CD4-positive, CD25-positive, alpha-beta regulatory T cell (primary cell): ENCODE measurements around the gene GTPBP2. TPM values are rescaled to one million over a fixed set of nuclear protein-coding genes. Genes with fewer than 3 reads are reported as not detected.
"Not testable (repeated sequence)": the region's sequence is repeated elsewhere in the genome, so short reads cannot be mapped to it uniquely, and the experiment has no call there.

Source experiments
- ATAC-seq, 2 donors: fragments of 150-1000 bp; cut with Tn5 transposase; one replicate each; pipeline ENCODE4 v1.10.0; 2021; ENCODE audit warnings: low read depth in 2 of 2, moderate number of reproducible peaks in 2 of 2, moderate library complexity in 1 of 2
- DNase-seq, 3 donors: peaks; one replicate each; pipeline versions ENCODE4 v3.0.0 to v3.0.0-alpha.2; 2012 to 2022; ENCODE audit warnings: mixed read lengths in 1 of 3
- H3K27ac ChIP-seq: one replicate; pipeline ENCODE4 v1.7.0; 2013; ENCODE audit warnings: mild to moderate bottlenecking, low read length; ENCODE audit not compliant: insufficient read depth, poor library complexity, severe bottlenecking
- H3K27me3 ChIP-seq: one replicate; pipeline ENCODE4 v1.7.0; 2013; ENCODE audit warnings: low read length; ENCODE audit not compliant: control insufficient read depth, insufficient read depth
- H3K36me3 ChIP-seq: one replicate; pipeline ENCODE4 v1.7.0; 2013; ENCODE audit warnings: mild to moderate bottlenecking, low read length, moderate library complexity; ENCODE audit not compliant: control insufficient read depth, insufficient read depth
- H3K4me1 ChIP-seq: 2 replicates; pipeline ENCODE4 v1.7.0; 2013; ENCODE audit warnings: mild to moderate bottlenecking, low read length; ENCODE audit not compliant: insufficient read depth, control insufficient read depth, poor library complexity, severe bottlenecking
- H3K4me3 ChIP-seq: one replicate; pipeline ENCODE4 v1.7.0; 2013; ENCODE audit warnings: low read depth, mild to moderate bottlenecking, low read length, moderate library complexity
- H3K9me3 ChIP-seq, 2 experiments: 1 replicate in 1 of 2; 2 replicates in 1 of 2; pipeline ENCODE4 v1.7.0; 2013; ENCODE audit warnings: low read length in 2 of 2, mild to moderate bottlenecking in 1 of 2, moderate library complexity in 1 of 2; ENCODE audit not compliant: control insufficient read depth in 2 of 2
- H3K27ac Mint-ChIP-seq, 3 donors: one replicate each; pipeline ENCODE4 v1.8.0; 2020 to 2022; ENCODE audit warnings: mild to moderate bottlenecking in 3 of 3, mixed read lengths in 3 of 3, moderate library complexity in 2 of 3
- H3K27me3 Mint-ChIP-seq: one replicate; pipeline ENCODE4 v1.8.0; 2022; ENCODE audit warnings: mild to moderate bottlenecking, mixed read lengths
- H3K36me3 Mint-ChIP-seq: one replicate; pipeline ENCODE4 v1.8.0; 2020; ENCODE audit warnings: mixed read lengths
- H3K4me1 Mint-ChIP-seq, 4 donors: one replicate each; pipeline ENCODE4 v1.8.0; 2020 to 2022; ENCODE audit warnings: mixed read lengths in 4 of 4, mild to moderate bottlenecking in 1 of 4
- H3K4me3 Mint-ChIP-seq, 4 donors: one replicate each; pipeline ENCODE4 v1.8.0; 2020 to 2022; ENCODE audit warnings: mild to moderate bottlenecking in 4 of 4, mixed read lengths in 4 of 4, moderate library complexity in 3 of 4
- H3K9me3 Mint-ChIP-seq, 7 donors: one replicate each; pipeline ENCODE4 v1.8.0; 2020 to 2022; ENCODE audit warnings: mixed read lengths in 7 of 7, mild to moderate bottlenecking in 3 of 7, moderate library complexity in 2 of 7
- polyA plus RNA-seq, 4 donors: library from polyadenylated mRNA; unstranded; fragments of 300-500 nt; fragmentation: Illumina TruSeq; gene quantifications; one replicate each; pipeline ENCODE4 v1.2.3, GENCODE V29; 2021
- total RNA-seq: library from RNA; stranded (reverse); gene quantifications from one replicate; pipeline ENCODE4 v1.2.3, GENCODE V29; 2022

The GTPBP2 gene
- total and polyA plus RNA-seq, 5 donors from 2014 or later: 1.5 to 49.9 (median 3.1) TPM

GRCh38 chr6:43600595-43600994 lies 28.5 kb downstream of the GTPBP2 start:
- DNase-seq (no peak), ATAC-seq (no peak)
- Histone ChIP-seq H3K4me1 (no peaks in the 10 kb centered on the region), H3K4me3 (no peak overlapping the region), H3K36me3 (peaks cover 67% of the 10 kb centered on the region), H3K27ac (no peak overlapping the region), H3K27me3 (no peaks in the 10 kb centered on the region), H3K9me3 (no peaks in the 10 kb centered on the region)
- no peaks in the 10 kb centered on the region for H3K27me3 Mint-ChIP-seq
- H3K27ac Mint-ChIP-seq: peak overlapping the region in 1 of 3 donors; percentile 20
- H3K4me1 Mint-ChIP-seq: peaks cover 0 to 9% (median 4%) of the 10 kb centered on the region in 4 donors
- H3K36me3 Mint-ChIP-seq: peaks cover 39% of the 10 kb centered on the region
- H3K4me3 Mint-ChIP-seq: no peak overlapping the region
- peaks cover 0 to 2% (median 0%) of the 10 kb centered on the region in 7 donors for H3K9me3 Mint-ChIP-seq

GRCh38 chr6:43593938-43594337 lies 35.1 kb downstream of the GTPBP2 start:
- Histone ChIP-seq H3K9me3 (no peaks in the 10 kb centered on the region), H3K4me1 (no peaks in the 10 kb centered on the region), H3K36me3 (peaks cover 30% of the 10 kb centered on the region), H3K4me3 (no peak overlapping the region), H3K27me3 (no peaks in the 10 kb centered on the region), H3K27ac (no peak overlapping the region)
- H3K27me3 Mint-ChIP-seq: no peaks in the 10 kb centered on the region
- DNase-seq: no peak
- H3K4me3 Mint-ChIP-seq: no peak overlapping the region
- ATAC-seq: no peak
- H3K36me3 Mint-ChIP-seq: peaks cover 25% of the 10 kb centered on the region
- H3K9me3 Mint-ChIP-seq: no peaks in the 10 kb centered on the region
- peaks cover 0 to 15% (median 7%) of the 10 kb centered on the region in 4 donors for H3K4me1 Mint-ChIP-seq
- H3K27ac Mint-ChIP-seq: no peak overlapping the region

GRCh38 chr6:43589564-43589963 lies 39.5 kb downstream of the GTPBP2 start:
- peaks cover 12 to 30% (median 14%) of the 10 kb centered on the region in 4 donors for H3K4me1 Mint-ChIP-seq
- H3K9me3 Mint-ChIP-seq, H3K4me3 Mint-ChIP-seq, H3K27ac ChIP-seq, ATAC-seq, H3K4me3 ChIP-seq, DNase-seq, H3K27ac Mint-ChIP-seq, H3K27me3 Mint-ChIP-seq, H3K27me3 ChIP-seq, H3K9me3 ChIP-seq: not testable (repeated sequence)
- H3K36me3 Mint-ChIP-seq: peaks cover 43% of the 10 kb centered on the region
- peaks cover 12% of the 10 kb centered on the region for H3K4me1 ChIP-seq
- H3K36me3 ChIP-seq: peaks cover 40% of the 10 kb centered on the region

GRCh38 chr6:43588194-43588593 lies 40.9 kb downstream of the GTPBP2 start:
- no peaks in the 10 kb centered on the region for H3K9me3 ChIP-seq
- Mint-ChIP-seq H3K9me3 (no peaks in the 10 kb centered on the region), H3K4me3 (no peak overlapping the region), H3K27me3 (no peaks in the 10 kb centered on the region), H3K4me1 (peaks cover 19 to 43% (median 22%) of the 10 kb centered on the region in 4 donors), H3K27ac (peak overlapping the region in 1 of 3 donors; percentile 95), H3K36me3 (peaks cover 57% of the 10 kb centered on the region)
- H3K27ac ChIP-seq: no peak overlapping the region
- H3K36me3 ChIP-seq: peaks cover 44% of the 10 kb centered on the region
- H3K4me1 ChIP-seq: peaks cover 24% of the 10 kb centered on the region
- no peak for ATAC-seq
- no peak for DNase-seq
- no peaks in the 10 kb centered on the region for H3K27me3 ChIP-seq
- no peak overlapping the region for H3K4me3 ChIP-seq

- peaks cover 24% of the 10 kb centered on the region for H3K4me1 ChIP-seq
- H3K36me3 Mint-ChIP-seq: peaks cover 54% of the 10 kb centered on the region
- peak in 2 of 3 donors; percentile 24 to 91 for DNase-seq
- peak overlapping the region; percentile 87 to 91 (median 90) for H3K27ac Mint-ChIP-seq
- H3K4me1 Mint-ChIP-seq: peaks cover 10 to 36% (median 25%) of the 10 kb centered on the region in 4 donors
- peak overlapping the region; percentile 23 to 63 (median 47) for H3K4me3 Mint-ChIP-seq
- peak; percentile 91 to 97 for ATAC-seq
- no peaks in the 10 kb centered on the region for H3K9me3 Mint-ChIP-seq
- H3K9me3 ChIP-seq: no peaks in the 10 kb centered on the region
- peaks cover 45% of the 10 kb centered on the region for H3K36me3 ChIP-seq
- peak overlapping the region; percentile 55 for H3K27ac ChIP-seq
- no peaks in the 10 kb centered on the region for H3K27me3 Mint-ChIP-seq
- H3K4me3 ChIP-seq: peak overlapping the region; percentile 17
- no peaks in the 10 kb centered on the region for H3K27me3 ChIP-seq
Observed at GRCh38 chr6:43584892-43585570, 44.0 kb downstream of the GTPBP2 start.

GRCh38 chr6:43582911-43583310 lies 46.2 kb downstream of the GTPBP2 start:
- Histone ChIP-seq H3K9me3 (no peaks in the 10 kb centered on the region), H3K27ac (no peak overlapping the region), H3K27me3 (no peaks in the 10 kb centered on the region), H3K4me1 (peaks cover 24% of the 10 kb centered on the region), H3K4me3 (no peak overlapping the region), H3K36me3 (peaks cover 31% of the 10 kb centered on the region)
- no peak for DNase-seq
- Mint-ChIP-seq H3K36me3 (peaks cover 44% of the 10 kb centered on the region), H3K4me3 (no peak overlapping the region), H3K4me1 (peaks cover 19 to 48% (median 37%) of the 10 kb centered on the region in 4 donors), H3K27ac (peak overlapping the region; percentile 34 to 92 (median 87)), H3K9me3 (no peaks in the 10 kb centered on the region), H3K27me3 (no peaks in the 10 kb centered on the region)
- ATAC-seq: no peak

GRCh38 chr6:43579171-43579570 lies 49.9 kb downstream of the GTPBP2 start:
- Mint-ChIP-seq H3K9me3 (no peaks in the 10 kb centered on the region), H3K4me3 (peak overlapping the region in 3 of 4 donors; percentile 2 to 82 (median 34)), H3K27ac (peak overlapping the region in 2 of 3 donors; percentile 13 to 38), H3K4me1 (peaks cover 25 to 55% (median 36%) of the 10 kb centered on the region in 4 donors), H3K36me3 (peaks cover 18% of the 10 kb centered on the region), H3K27me3 (no peaks in the 10 kb centered on the region)
- no peak for DNase-seq
- Histone ChIP-seq H3K4me1 (peaks cover 38% of the 10 kb centered on the region), H3K27ac (no peak overlapping the region), H3K36me3 (peaks cover 6% of the 10 kb centered on the region), H3K9me3 (no peaks in the 10 kb centered on the region), H3K4me3 (no peak overlapping the region), H3K27me3 (no peaks in the 10 kb centered on the region)
- ATAC-seq: no peak

GRCh38 chr6:43578748-43579147 lies 50.3 kb downstream of the GTPBP2 start:
- no peaks in the 10 kb centered on the region for H3K27me3 ChIP-seq
- H3K27me3 Mint-ChIP-seq: no peaks in the 10 kb centered on the region
- peaks cover 6% of the 10 kb centered on the region for H3K36me3 ChIP-seq
- peaks cover 35% of the 10 kb centered on the region for H3K4me1 ChIP-seq
- H3K27ac Mint-ChIP-seq: peak overlapping the region in 2 of 3 donors; percentile 13 to 38
- no peaks in the 10 kb centered on the region for H3K9me3 ChIP-seq
- no peaks in the 10 kb centered on the region for H3K9me3 Mint-ChIP-seq
- no peak for ATAC-seq
- H3K4me1 Mint-ChIP-seq: peaks cover 21 to 51% (median 34%) of the 10 kb centered on the region in 4 donors
- H3K36me3 Mint-ChIP-seq: peaks cover 14% of the 10 kb centered on the region
- H3K4me3 Mint-ChIP-seq: peak overlapping the region; percentile 2 to 82 (median 46)
- no peak for DNase-seq
- peak overlapping the region; percentile 13 for H3K4me3 ChIP-seq
- no peak overlapping the region for H3K27ac ChIP-seq
